Dendritic cell treated with granulocyte-macrophage colony-stimulating factor and Interleukin-4, amounts not matched to agents 40 ng/mL and 50 ng/mL, for 4 days (primary cell): ENCODE data around the gene UBE2I.
"Not testable (repeated sequence)": the region's sequence is repeated elsewhere in the genome, so short reads cannot be mapped to it uniquely, and the experiment has no call there.

Source experiments
- H3K27ac Mint-ChIP-seq: one replicate; pipeline ENCODE4 v1.8.0; 2022; ENCODE audit warnings: mild to moderate bottlenecking, mixed read lengths
- H3K27me3 Mint-ChIP-seq: one replicate; pipeline ENCODE4 v1.8.0; 2022; ENCODE audit warnings: mild to moderate bottlenecking, mixed read lengths
- H3K36me3 Mint-ChIP-seq: one replicate; pipeline ENCODE4 v1.8.0; 2022; ENCODE audit warnings: low read depth, mixed read lengths
- H3K4me1 Mint-ChIP-seq: one replicate; pipeline ENCODE4 v1.8.0; 2022; ENCODE audit warnings: low read depth, mixed read lengths
- H3K4me3 Mint-ChIP-seq: one replicate; pipeline ENCODE4 v1.8.0; 2022; ENCODE audit warnings: mild to moderate bottlenecking, moderate library complexity, mixed read lengths
- H3K9me3 Mint-ChIP-seq: one replicate; pipeline ENCODE4 v1.8.0; 2022; ENCODE audit warnings: mixed read lengths
- intact Hi-C: fragments of 100-400 bp; cut with micrococcal nuclease; formaldehyde crosslinking; loops from one replicate; pipeline ENCODE4 v1.15.0; 2022

UBE2I gene

DNA sequence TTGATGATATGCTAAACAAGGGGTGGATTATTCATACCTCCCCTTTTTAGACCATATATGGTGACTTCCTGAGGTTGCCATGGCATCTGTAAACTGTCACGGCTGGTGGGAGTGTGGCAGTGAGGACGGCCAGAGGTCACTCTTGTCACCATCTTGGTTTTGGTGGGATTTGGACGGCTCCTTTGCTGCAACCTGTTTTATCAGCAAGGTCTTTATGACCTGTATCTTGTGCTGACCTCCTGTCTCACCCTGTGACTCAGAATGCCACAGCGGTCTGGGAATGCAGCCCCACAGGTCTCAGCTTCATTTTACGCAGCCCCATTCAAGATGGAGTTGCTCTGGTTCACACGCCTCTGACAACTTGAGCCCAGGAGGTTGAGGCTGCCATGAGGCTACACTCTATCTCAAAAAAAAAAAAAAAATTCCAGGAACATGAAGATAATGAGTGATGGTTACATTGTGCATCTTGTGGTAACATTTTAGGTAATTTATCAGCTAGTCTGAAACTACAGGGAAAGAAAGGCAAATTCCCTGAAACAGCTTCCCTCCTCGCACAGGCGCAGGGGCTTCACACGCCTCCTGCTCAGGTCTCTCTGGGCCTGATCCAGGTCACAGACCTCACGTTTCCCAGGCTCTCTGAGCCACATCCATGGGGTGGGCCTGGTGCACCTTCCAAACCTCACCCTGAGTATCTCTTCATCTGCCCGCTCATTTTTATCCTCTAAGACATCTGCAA lies 15.3 kb upstream of the UBE2I start:
- Mint-ChIP-seq H3K4me3 (no peak overlapping the region), H3K27ac (no peak overlapping the region), H3K27me3 (peaks cover 60% of the 10 kb centered on the region), H3K4me1 (peaks cover 21% of the 10 kb centered on the region), H3K9me3 (no peaks in the 10 kb centered on the region), H3K36me3 (no peaks in the 10 kb centered on the region)
- intact Hi-C loops = no loop called here

DNA sequence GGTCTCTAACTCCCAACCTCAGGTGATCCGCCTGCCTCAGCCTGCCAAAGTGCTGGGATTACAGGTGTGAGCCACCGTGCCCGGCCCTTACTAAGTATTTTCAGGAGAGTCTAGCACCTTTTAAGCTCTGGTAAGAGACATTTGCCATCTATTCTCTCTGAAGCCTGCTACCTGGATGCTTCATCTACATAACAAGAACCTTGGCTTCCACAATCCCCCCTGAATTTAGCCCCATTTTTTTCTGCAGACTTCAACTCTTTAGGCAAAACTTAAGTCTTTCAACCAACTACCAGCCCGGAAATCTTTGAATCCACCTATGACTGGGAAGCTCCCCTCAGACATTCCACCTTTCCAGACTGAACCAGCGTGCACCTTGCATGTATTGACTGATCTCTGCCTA lies 14.0 kb upstream of the UBE2I start:
- Mint-ChIP-seq H3K27me3 (peaks cover 57% of the 10 kb centered on the region), H3K9me3 (no peaks in the 10 kb centered on the region), H3K27ac (no peak overlapping the region), H3K36me3 (no peaks in the 10 kb centered on the region), H3K4me1 (peaks cover 7% of the 10 kb centered on the region), H3K4me3 (no peak overlapping the region)
- intact Hi-C loops = no loop called here

DNA sequence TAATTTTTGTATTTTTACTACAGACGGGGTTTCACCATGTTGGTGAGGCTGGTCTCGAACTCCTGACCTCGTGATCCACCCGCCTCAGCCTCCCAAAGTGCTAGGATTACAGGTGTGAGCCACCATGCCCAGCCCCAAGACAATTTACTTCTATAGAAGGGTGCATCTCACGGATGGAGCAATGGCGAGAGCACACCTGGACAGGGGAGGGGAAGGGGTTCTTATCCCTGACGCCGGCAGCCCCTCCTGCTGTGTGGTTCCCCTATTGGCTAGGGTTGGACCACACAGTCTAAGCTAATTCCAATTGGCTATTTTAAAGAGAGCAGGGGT lies 12.8 kb upstream of the UBE2I start:
- Mint-ChIP-seq H3K27ac (peak overlapping the region; percentile 14), H3K4me1 (peaks cover 12% of the 10 kb centered on the region), H3K27me3 (peaks cover 58% of the 10 kb centered on the region)
- H3K9me3 Mint-ChIP-seq, H3K36me3 Mint-ChIP-seq, intact Hi-C loops, H3K4me3 Mint-ChIP-seq: not testable (repeated sequence)

DNA sequence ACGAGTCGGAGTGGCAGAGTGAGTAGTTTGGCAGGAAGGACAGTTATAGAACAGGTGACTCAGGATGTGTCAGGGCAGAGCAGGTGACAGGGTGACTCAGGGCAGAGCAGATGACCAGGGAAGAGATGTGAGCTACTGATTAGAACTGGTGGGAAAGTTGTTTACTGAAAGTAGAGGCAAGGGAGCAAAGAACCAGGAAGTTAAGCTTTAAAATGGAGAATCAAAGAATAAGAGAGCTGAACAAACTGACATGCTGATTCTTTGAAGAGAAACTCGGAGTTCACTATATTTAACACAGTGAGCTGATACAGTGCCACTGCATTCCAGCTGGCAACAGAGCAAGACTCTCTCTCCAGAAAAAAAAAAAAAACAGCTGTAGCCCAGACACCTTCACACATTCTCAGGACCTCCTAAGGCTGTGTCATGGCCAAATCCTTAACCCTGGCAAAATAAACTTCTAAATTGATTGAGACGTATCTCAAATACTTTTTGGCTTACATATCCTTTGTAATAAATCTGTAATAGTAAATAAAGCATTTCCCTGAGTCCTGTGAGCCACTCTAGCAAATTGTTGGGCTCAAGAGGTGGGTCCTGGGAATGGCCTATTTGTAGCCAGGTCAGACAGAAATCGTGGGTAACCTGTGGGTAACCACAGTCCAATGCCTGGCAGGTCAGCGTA lies 12.3 kb upstream of the UBE2I start:
- H3K36me3 Mint-ChIP-seq = no peaks in the 10 kb centered on the region
- H3K27me3 Mint-ChIP-seq = peaks cover 57% of the 10 kb centered on the region
- no peaks in the 10 kb centered on the region for H3K9me3 Mint-ChIP-seq
- peaks cover 16% of the 10 kb centered on the region for H3K4me1 Mint-ChIP-seq
- intact Hi-C loops = no loop called here
- peak overlapping the region; percentile 14 for H3K27ac Mint-ChIP-seq
- H3K4me3 Mint-ChIP-seq = no peak overlapping the region

DNA sequence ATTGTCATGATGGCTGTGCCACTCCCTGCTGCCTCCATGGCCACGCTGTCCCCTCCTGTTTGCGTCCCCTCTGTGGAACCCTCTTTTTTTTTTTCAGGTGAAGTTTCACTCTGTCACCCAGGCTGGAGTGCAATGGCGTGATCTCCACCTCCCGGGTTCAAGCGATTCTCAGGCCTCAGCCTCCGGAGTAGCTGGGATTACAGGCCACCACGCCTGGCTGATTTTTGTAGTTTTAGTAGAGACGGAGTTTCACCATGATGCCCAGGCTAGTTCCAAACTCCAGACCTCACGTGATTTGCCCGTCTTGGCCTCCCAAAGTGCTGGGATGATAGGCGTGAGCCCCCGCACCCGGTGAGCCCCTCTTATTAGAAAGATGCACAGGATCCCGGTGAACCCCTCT lies 11.0 kb upstream of the UBE2I start:
- Mint-ChIP-seq H3K4me1 (peaks cover 16% of the 10 kb centered on the region), H3K27ac (no peak overlapping the region), H3K4me3 (no peak overlapping the region), H3K27me3 (peaks cover 48% of the 10 kb centered on the region), H3K9me3 (no peaks in the 10 kb centered on the region), H3K36me3 (no peaks in the 10 kb centered on the region)
- intact Hi-C loops = no loop called here

DNA sequence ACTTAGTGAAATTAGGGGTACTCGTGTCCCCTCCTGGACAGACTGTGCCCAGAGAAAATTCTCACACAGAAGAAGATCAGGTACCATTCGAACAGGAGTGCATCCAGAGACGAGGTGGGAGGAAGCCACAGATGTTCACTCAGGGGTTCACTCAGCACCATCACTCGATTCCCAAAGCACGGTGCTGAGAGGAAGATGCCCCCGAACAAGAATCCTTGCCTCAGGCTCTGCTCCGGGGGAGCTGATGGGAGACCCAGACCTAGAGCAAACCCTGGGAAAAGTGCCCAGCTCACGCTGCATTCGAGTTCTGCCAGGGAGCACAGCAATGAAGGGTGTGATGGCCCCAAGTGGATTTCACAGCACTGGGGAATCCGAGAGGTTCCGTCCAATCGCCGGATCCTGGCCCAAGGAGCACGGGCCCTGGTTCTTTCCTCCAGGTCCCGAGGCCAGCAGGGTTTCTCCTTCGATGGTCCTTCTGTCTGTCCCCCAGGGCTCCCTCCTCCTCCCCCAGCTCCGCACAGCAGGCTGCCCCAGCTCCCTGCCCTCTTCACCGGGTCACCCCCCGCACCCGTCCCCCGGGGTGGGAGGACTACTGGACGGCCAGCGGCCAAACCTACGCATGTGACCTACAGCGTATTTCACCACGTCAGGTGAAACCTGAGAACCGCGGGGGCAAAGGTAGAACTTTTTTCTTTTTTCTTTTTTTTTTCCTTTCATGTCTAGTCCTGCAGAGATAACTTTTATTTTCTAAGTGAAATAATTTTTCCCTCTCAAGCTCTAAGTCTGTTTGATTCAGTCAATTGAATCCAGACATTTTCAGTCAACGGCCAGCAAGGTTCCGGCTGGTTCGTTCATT lies 10.2 kb upstream of the UBE2I start:
- intact Hi-C loops = no loop called here
- Mint-ChIP-seq H3K4me1 (peaks cover 25% of the 10 kb centered on the region), H3K9me3 (no peaks in the 10 kb centered on the region), H3K27ac (no peak overlapping the region), H3K36me3 (no peaks in the 10 kb centered on the region), H3K27me3 (peaks cover 41% of the 10 kb centered on the region), H3K4me3 (no peak overlapping the region)

DNA sequence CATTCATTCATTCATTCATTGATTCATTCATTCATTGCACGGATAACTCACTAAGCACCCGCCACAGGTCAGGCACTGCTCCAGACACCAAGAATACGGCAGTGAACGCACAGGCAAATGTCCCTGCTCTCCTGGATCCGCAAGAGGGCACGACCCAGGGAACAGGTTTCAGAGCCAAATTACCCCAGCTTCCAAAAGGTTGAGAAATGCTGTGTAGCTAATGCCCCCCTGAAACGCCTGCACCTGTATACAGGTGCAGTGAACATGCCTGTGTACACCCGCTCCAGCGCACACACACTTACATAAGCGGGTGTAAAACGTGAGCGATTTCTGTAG lies 9.6 kb upstream of the UBE2I start:
- Mint-ChIP-seq H3K4me3 (no peak overlapping the region), H3K36me3 (no peaks in the 10 kb centered on the region), H3K9me3 (no peaks in the 10 kb centered on the region), H3K4me1 (peaks cover 31% of the 10 kb centered on the region), H3K27me3 (peaks cover 39% of the 10 kb centered on the region), H3K27ac (no peak overlapping the region)
- intact Hi-C loops = no loop called here

DNA sequence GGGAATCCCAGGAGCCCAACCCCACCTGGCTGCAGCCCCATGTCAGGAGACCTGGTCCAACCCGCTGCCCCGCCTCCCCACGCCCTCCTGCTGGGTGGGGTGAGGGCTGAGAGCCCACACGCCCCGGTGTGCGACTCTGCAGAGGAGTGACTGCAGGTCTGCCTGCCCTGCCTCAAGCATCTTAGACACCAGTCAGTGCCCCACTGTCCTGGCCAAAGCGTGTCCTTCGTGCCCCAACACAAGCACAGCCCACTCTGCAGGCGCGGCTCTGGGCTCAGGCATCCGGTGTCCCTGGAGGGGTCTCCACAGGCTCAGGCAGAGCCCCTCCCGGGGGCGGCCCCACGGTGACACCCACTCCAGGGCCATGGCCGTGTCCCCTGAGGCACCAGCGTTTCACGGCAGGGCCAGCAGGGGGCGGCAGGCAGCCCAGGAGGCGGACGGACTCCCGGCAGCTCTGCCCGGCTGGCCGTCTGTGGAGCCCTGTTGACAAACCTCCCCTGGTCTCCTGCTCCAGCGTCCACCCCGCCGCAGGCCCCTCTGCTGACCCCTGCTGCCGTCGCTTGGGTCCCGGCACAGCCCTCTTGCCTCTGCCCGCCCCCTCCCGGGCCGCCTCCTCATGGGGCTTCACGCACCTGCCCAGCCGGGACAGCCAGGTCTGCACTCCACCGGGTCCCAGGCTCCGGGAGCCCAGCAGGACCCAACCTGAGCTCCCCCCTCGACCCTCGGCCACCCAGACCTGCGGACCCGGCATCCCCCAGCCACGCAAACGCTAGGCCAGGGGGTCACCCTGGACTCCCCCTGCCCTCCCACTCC lies 8.6 kb upstream of the UBE2I start:
- H3K27me3 Mint-ChIP-seq = peaks cover 33% of the 10 kb centered on the region
- peak overlapping the region; percentile 37 for H3K27ac Mint-ChIP-seq
- intact Hi-C loops = no loop called here
- peaks cover 35% of the 10 kb centered on the region for H3K4me1 Mint-ChIP-seq
- H3K36me3 Mint-ChIP-seq = no peaks in the 10 kb centered on the region
- H3K9me3 Mint-ChIP-seq = no peaks in the 10 kb centered on the region
- H3K4me3 Mint-ChIP-seq = peak overlapping the region; percentile 48

DNA sequence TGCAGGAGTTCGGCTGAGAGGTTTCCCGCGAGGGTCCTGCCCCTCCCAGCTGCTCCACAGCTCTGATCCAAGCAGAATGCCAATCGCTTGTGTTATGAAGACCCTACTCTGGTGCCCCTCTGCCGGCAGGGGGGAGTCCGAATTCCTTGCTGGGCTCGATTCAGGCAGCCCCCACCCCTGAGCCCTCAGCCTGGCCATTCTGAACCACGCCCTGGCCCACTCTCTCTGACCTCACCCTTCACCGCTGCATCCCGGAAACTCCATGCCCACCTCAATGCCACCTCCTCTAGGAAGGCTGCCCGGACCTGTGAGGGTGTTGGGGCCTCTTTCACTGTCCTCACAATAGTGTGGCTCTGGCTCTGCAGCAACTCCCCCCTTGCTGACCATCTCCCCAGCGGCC lies 7.9 kb upstream of the UBE2I start:
- peaks cover 36% of the 10 kb centered on the region for H3K27me3 Mint-ChIP-seq
- peak overlapping the region; percentile 48 for H3K4me3 Mint-ChIP-seq
- H3K27ac Mint-ChIP-seq = peak overlapping the region; percentile 37
- H3K9me3 Mint-ChIP-seq = no peaks in the 10 kb centered on the region
- intact Hi-C loops = no loop called here
- H3K4me1 Mint-ChIP-seq = peaks cover 41% of the 10 kb centered on the region
- H3K36me3 Mint-ChIP-seq = no peaks in the 10 kb centered on the region

DNA sequence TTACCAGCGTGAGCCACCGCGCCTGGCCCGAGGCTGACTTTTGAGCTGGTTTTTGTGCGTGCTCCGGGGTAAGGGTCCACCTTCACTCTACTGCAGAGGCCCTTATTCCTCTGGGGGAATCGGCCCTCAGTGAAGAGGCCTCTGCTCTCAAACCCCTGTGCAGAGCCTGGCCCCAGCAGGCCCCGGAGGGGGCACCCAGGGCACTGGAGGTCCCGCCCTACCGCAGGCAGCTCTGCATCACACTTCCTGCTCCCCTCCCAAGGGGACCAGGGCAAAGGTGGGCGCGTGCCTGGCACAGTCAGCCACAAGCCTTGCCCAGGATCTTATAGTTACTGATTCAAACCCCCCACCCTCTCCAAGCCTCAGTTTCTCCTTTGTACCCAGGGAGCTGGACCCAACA lies 3.6 kb upstream of the UBE2I start:
- Mint-ChIP-seq H3K4me3 (no peak overlapping the region), H3K36me3 (peaks cover 10% of the 10 kb centered on the region), H3K4me1 (peaks cover 53% of the 10 kb centered on the region), H3K9me3 (no peaks in the 10 kb centered on the region), H3K27ac (peak overlapping the region; percentile 55), H3K27me3 (peaks cover 14% of the 10 kb centered on the region)
- intact Hi-C loops = no loop called here

DNA sequence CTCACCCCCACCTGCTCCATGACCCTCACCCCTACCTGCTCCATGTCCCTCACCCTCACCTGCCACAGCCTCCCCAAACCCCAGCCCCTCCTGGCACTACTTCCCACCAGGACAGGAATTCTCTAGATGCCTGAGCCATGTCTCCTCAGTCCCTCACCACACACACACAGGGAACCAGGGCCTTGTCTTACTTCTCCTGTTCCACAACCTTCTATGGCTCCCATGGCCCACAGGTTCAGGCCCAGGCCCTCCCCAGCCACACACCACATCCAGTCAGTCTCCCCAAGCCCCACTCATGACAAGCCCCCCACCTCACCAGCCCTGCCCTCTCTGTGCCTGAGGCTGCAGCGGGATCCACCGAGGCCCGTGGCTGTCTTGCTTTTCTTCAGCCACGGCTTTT lies 3.1 kb upstream of the UBE2I start:
- H3K9me3 Mint-ChIP-seq = no peaks in the 10 kb centered on the region
- H3K36me3 Mint-ChIP-seq = peaks cover 14% of the 10 kb centered on the region
- peaks cover 56% of the 10 kb centered on the region for H3K4me1 Mint-ChIP-seq
- intact Hi-C loops = no loop called here
- H3K27ac Mint-ChIP-seq = peak overlapping the region; percentile 55
- H3K4me3 Mint-ChIP-seq = no peak overlapping the region
- H3K27me3 Mint-ChIP-seq = peaks cover 11% of the 10 kb centered on the region

DNA sequence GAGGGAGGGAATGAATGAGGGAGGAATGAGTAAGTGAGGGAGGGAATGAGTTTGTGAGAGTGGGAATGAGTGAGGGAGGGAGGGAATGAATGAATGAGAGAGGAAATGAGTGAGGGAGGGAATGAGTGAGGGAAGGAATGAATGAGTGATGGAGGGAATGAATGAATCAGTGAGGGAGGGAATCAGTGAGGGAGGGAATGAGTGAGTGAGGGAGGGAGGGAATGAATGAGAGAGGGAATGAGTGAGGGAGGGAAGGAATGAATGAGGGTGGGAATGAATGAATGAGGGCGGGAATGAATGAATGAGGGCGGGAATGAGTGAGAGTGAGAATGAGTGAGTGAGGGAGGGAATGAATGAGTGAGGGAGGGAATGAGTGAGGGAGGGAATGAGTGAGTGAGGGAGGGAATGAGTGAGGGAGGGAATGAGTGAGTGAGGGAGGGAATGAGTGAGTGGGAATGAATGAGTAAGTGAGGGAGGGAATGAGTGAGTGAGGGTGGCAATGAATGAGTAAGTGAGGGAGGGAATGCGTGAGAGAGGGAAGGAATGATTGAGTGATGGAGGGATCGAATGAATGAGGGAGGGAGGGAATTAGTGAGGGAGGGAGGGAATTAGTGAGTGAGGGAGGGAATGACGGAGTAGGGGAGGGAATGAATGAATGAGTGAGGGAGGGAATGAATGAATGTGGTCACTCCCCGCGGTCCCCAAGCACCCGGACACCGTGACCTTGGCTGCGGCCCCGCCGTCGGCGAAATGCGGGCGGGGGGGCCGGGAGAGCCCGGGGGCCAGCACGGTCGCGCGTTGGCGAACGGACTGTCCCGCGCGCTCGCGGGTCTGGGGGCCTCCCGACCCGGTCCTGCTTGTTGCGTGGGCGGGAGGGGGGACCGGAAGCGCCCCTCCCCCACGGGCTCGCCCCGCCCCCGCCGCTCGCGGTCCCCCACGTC lies 1.1 kb upstream of the UBE2I start:
- H3K4me3 Mint-ChIP-seq = peak overlapping the region; percentile 84
- H3K36me3 Mint-ChIP-seq = peaks cover 34% of the 10 kb centered on the region
- H3K27ac Mint-ChIP-seq = peak overlapping the region; percentile 99
- intact Hi-C loops = no loop called here
- H3K9me3 Mint-ChIP-seq = no peaks in the 10 kb centered on the region
- H3K4me1 Mint-ChIP-seq = peaks cover 68% of the 10 kb centered on the region
- peaks cover 3% of the 10 kb centered on the region for H3K27me3 Mint-ChIP-seq
